Activated T-cell treated with anti-CD3 and anti-CD28 coated beads for 48 hours (primary cell): ENCODE measurements around the gene CHMP4A.

Experiments
- DNase-seq: peaks from one replicate; pipeline ENCODE4 v3.0.0-alpha.2; 2020; ENCODE audit warnings: low read depth

CHMP4A gene

DNA sequence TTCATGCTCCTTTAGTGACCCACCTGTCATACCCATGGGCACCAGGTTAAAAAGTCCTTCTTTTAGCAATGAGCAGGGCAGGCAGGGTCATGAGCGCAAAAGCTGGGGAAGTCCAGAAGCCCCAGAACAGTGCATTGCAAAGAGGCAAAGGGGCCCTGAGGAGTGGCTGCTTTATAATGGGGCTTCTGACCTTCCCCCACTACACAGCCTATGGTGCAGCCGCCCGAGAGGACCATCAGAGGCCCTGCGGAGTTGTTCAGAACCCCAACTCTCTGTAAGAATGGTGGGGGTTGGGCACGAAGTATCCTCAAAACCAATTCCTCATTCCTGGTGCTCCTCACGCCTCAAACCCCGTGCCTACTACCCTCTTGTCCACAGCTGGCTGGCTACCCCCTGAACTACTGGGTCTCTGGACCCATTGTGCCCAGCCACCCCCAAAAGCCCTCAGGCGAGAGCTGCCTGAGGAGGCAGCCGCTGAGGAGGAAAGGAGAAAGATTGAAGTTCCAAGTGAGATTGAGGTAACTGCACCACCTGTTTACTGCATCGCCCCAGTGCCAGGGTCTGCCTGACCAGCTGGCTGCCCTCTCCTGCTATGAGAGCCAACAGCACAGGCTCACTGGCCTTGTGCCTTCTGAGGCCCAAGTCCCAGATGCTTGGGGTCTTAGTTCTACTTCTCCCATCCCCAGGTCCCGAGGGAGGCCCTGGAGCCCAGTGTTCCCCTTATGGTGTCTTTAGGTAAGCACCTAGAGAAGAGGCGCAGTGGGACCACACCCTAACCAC is 34.7 kb downstream of the CHMP4A start:
- no peak for DNase-seq

DNA sequence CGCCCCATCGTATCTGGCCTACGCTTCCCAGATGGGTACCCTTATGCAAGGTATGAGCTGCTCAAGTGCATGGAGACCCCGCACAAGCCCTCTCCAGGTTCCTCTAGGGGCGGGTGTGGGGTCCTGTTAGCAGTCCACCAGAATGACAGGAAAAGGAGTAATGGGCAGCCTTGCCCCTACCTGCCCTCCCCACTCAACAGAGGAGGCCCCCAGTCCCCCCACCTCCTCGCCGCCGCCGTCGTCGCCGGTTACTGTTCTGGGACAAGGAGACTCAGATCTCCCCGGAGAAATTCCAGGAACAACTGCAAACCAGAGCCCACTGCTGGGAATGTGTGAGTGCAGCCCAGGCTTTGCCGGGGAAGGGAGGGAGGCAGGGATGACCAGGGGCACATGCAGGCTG is 35.4 kb downstream of the CHMP4A start:
- DNase-seq: no peak

DNA sequence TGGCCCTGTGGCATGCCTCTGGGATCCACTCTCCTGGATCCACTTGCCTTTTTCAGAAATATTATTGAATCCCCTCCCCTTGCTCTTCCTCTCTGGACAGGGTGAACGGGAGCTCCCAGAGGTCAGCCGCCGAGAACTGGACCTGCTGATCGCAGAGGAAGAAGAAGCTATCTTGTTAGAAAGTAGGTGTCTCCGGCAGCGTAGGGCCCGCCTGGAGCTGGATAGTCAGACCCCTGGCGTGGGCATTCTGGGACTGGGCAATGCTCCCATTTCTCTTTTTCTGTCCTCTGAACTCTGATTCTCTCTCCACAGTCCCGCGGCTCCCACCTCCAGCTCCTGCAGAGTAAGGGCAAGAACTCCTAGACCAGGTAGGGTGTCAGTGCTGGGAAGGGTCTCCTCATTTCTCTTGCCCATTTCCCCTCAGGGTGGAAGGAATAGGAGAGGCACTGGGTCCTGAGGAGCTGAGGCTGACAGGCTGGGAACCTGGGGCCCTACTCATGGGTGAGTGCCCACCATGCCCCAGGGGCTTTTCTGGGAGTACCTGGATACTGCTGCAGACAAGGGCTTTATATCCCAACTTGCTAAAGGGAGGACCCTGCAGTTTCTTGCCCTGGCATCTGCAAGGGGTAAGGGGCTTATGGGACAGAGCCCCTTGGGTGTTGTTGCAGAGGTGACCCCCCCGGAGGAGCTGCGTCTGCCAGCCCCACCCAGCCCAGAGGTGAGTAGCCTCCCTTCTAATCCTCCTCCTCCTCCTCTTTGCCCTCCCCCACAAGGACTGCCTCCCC is 36.1 kb downstream of the CHMP4A start:
- DNase-seq: no peak

DNA sequence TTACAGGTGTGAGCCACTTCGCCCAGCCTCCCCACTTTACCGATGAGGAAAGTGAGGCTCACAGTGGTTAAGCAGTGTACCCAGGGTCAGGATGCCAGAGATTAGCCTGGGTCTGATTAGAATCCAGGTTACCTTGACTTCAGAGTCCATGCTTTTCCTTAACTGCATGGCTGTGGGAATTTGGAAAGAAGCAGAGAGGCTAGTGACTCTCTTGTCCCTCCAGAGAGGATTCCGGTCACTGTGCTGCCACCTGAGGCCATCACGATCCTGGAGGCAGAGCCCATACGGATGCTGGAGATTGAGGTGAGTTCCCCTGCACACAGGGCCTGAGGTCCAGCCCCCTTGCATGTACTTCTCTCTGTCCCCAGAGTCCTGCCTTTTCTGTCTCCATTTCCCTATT is 36.7 kb downstream of the CHMP4A start:
- no peak for DNase-seq

DNA sequence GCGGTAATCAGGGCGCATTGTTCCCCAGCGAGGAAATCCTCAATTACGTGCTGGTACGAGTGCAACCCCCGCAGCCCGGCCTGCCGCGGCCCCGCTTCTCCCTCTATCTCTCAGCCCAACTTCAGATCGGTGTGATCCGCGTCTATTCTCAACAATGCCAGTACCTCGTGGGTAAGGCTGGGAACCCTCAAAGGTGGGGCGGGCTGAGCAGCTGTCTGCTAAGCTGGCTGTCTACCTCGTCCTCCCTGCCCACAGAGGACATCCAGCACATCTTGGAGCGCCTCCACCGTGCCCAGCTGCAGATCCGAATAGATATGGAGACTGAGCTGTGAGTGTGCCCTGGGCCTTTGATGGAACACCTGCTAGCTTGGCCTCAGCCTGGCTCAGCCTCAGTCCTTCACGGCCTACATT is 40.4 kb downstream of the CHMP4A start:
- no peak for DNase-seq

DNA sequence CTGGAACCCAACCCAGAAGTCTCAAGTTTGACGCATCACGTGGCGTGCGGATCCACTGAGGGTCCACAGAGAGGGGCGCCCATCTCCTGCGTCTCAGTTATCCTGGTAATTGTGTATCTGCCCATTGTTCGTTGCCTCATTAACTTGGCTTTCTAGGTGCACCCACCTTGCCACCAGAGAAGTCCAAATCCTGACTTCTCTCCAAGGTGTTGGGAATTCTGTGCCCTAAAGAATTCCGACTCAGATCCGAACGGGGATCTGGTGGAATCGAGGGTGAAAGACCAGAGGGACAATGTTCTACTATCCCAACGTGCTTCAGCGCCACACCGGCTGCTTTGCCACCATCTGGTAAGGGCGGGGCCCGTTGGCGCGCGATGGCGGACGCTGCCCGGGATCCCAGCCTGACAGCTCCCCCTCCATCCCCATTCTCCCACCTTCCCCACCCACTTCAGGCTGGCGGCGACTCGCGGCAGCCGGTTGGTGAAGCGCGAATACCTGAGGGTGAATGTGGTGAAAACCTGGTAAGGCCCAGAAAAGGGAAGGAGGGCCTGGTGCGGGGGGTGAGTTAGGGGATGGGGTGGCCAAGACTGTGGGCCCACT is 40.9 kb downstream of the CHMP4A start:
- DNase-seq: no peak

DNA sequence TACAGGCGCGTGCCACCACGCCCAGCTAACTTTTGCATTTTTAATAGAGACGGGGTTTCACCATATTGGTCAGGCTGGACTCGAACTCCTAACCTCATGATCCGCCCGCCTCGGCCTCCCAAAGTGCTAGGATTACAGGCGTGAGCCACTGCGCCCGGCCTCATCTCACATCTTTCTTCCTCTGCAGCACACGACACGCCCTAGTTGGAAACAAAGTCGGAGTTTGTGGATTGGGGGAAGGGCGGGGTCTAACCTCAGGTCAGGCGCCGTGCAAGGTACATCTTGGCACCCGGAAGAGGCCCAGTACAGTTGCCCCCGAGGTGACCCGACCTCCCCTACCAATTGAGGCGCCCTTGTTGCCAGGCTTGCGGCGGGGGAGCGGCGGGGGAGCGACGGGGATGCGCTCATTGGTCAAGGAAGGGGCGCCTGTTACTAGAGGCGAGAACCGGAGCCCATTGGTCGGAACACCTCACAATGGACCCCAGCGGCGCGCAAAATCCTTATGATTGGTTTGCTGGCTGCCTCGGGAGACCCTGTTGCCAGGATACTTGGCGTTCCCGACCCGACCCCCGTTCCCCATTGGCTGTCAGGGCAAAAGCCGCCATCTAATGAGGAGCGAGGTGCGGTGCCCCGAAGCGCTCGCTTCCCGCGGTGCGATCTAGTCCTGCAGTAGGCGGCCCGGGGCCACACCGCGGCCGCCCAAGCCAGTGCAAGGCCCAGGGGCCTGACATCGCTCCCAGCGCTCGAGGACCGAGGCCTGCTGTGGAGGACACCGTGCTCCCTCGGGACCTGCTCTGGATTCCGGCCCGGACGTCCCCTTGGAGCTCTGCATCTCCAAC is 41.6 kb downstream of the CHMP4A start, which contains the start of gene REC8:
REC8 (plus strand) TSS at position 659 of the 839 bp plus-strand sequence. CDS start 473 bp downstream, outside the sequence.
- peak; percentile 72 for DNase-seq

DNA sequence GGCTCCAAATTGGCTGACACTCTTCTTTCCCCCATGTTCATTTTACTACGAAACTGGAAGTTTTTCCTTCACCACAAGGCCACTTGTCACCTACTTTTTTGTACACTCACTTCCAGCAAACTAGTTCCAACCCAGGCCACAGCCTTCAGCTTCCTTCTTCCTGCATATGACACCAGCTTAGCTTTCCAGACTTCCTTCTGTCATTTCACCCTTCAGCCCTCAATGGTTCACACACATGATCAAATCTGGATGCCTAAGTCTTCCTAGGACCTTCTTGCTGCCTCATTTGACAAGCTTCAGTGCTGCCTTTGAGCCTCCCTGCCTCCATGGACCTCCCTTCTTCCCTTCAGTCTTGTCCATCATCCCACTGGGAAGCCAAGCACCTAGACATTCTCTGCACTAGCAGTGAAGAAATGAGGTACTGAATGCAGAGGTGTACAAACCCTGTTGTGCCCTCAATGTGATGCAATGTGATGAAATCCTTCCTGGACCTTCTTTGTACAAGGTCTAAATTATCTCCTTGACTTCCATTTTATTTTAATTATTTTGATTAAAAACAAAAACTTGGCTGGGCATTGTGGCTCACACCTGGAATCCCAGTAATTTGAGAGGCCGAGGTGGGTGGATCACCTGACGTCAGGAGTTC is 45.7 kb downstream of the CHMP4A start:
- no peak for DNase-seq

DNA sequence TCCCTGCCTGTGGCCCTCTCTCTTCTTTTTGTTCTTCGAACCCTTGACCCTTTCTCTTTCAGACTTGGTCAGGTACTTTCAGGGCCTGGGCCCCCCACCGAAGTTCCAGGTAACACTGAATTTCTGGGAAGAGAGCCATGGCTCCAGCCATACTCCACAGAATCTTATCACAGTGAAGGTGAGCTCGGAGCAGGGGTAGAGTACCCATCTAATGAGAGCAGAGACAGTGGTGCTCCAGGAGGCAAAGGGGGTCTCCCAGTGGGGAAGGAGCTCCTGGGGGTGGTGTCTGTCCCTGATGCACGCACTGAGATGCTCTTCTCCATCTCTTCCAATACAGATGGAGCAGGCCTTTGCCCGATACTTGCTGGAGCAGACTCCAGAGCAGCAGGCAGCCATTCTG is 47.5 kb downstream of the CHMP4A start:
- DNase-seq: no peak

DNA sequence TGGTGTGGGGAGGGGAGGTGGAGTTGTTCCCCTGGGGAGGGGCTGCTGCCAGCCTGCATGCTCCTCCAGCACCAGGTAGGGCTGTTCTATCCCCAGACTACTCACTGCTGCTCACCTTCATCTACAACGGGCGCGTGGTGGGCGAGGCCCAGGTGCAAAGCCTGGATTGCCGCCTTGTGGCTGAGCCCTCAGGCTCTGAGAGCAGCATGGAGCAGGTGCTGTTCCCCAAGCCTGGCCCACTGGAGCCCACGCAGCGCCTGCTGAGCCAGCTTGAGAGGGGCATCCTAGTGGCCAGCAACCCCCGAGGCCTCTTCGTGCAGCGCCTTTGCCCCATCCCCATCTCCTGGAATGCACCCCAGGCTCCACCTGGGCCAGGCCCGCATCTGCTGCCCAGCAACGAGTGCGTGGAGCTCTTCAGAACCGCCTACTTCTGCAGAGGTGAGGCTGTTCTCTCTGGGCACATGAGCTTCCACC is 48.7 kb downstream of the CHMP4A start:
- DNase-seq: no peak

DNA sequence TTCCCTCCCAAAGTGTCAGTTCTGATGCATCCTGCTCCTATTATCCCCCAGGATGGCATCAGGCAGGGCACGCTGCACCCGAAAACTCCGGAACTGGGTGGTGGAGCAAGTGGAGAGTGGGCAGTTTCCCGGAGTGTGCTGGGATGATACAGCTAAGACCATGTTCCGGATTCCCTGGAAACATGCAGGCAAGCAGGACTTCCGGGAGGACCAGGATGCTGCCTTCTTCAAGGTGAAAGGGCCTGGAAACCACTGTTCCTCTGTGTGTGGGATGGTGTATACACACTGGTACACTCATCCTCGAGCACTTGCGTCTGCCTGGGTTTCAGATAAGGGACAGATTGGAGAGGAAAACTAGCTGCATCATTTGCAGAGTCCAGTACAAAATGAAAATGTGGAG is 51.2 kb downstream of the CHMP4A start:
- DNase-seq: no peak

DNA sequence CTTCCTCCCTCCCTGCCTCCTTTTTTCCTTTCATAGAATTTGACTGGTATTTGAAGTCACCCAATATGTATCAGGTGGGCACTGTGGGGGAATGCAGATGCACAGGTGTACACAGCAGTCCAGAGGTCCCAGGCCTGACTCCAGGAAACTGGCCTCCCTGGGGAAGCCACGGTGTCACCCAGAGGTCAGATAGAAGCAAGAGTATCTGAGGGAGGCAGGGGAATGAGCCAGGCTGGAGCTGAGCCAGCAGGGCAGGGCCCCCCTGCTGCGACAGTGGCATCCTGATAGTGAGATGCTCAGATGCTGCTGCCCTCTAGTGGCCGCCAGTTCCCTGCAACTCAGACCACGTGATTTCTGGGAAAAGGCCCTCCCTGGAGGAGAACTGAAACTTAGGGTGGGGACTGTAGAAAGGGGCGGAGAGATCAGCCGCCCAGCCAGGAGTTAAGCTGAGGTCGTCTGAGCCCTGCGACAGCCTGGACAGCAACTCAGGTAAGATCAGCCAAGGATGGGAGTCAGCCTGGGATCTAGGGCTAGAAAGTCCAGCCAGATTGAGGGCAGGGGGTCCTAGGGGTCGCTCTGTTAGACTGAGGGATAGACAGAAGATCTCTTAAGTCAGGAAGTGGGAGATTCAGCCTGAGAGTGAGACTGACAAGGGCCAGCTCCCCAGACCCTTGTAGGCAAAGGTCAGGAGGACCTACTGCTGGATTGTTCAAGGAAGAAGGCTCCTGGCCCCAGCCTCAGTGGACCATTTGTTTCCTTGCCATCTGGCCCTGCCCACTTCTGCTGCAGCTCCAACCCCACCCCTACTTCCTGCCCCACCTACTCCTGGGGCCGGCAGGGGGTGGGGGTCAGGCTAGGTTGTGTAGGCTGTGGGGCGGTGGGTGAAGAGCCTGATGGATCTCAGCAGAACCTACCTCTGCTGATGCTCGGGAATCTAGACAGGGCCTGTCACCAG is 52.2 kb downstream of the CHMP4A start, which contains the start of gene IRF9:
IRF9 (plus strand) TSS at position 416 of the 955 bp plus-strand sequence. CDS start 880 bp downstream, outside the sequence.
- DNase-seq: peak; percentile 96

DNA sequence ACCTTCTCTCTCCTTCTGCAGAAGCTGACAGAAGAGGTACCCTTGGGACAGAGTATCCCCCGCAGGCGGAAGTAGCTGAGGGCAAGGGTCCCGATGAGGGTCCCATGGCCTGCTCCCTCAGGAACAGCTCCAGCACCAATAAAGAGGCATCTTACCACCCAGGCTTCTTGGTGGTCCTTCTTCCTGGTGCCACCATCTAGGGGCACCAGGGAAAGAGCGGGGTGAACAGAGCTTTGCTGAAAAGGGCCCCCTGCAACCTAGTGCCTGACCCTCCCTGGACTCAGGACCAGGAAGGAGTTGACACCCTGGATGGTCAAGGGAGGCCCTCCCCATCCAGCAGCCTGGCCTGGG is 52.8 kb downstream of the CHMP4A start:
- no peak for DNase-seq

DNA sequence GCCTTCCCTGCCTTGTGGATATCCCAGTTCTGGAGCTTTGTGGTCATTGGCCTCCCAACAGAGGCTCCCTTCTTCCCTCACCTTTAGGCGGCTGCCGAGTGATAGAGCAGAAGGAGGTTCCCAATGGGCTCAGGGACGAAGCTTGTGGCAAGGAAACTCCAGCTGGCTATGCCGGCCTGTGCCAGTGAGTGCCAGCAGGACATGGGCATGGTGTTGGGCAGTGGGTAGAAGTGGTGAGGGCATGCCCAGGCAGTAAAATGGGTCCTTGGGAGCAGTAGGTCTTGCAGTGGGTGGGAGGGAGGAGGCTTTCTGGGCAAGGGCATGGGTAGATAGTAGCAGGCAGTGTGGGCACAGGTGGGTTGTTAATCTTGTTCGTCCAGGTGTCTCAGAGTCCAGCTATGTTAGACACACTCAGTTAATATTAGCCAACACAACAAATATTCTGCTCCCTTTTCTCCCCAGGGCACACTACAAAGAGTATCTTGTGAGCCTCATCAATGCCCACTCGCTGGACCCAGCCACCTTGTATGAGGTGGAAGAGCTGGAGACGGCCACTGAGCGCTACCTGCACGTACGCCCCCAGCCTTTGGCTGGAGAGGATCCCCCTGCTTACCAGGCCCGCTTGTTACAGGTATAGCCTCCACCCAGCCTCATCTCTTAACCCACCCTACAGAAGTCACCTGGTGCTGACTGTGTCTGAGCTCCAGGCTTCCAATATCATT is 53.4 kb downstream of the CHMP4A start:
- DNase-seq: no peak
